Measurements from ENCODE around the gene HOXD10. TPM values are rescaled to one million over a fixed set of nuclear protein-coding genes. Genes with fewer than 3 reads are reported as not detected.

Gene HOXD10
- 1.3 and 2.0 TPM in 2 replicates for total RNA-seq

- DNase-seq (ENCODE audit: extremely low read depth, low read depth, low spot score): no peak
Measured at GRCh38 chr2:176115883-176116813, at the start of gene HOXD10. Gene HOXD10 (plus strand): TSS chr2:176116778. CDS start chr2:176116834, 56 bp downstream.

- DNase-seq (ENCODE audit: extremely low read depth, low read depth, low spot score): no peak
Measured at GRCh38 chr2:176067589-176068418, 48.8 kb upstream of the HOXD10 start.

GRCh38 chr2:176068419-176068832 is 48.2 kb upstream of the HOXD10 start:
- no peak for DNase-seq (ENCODE audit: extremely low read depth, low read depth, low spot score)

GRCh38 chr2:176071330-176072291 is 45.0 kb upstream of the HOXD10 start:
- no peak for DNase-seq (ENCODE audit: extremely low read depth, low read depth, low spot score)

GRCh38 chr2:176072292-176072669 is 44.3 kb upstream of the HOXD10 start:
- DNase-seq (ENCODE audit: extremely low read depth, low read depth, low spot score): no peak

- DNase-seq (ENCODE audit: extremely low read depth, low read depth, low spot score): no peak
Measured at GRCh38 chr2:176072951-176073904, 43.4 kb upstream of the HOXD10 start.

- no peak for DNase-seq (ENCODE audit: extremely low read depth, low read depth, low spot score)
Measured at GRCh38 chr2:176074919-176075425, 41.6 kb upstream of the HOXD10 start.

- DNase-seq (ENCODE audit: extremely low read depth, low read depth, low spot score): no peak
Measured at GRCh38 chr2:176075481-176075880, 41.1 kb upstream of the HOXD10 start.

GRCh38 chr2:176076063-176076462 is 40.5 kb upstream of the HOXD10 start:
- DNase-seq (ENCODE audit: extremely low read depth, low read depth, low spot score): no peak

- DNase-seq (ENCODE audit: extremely low read depth, low read depth, low spot score): no peak
Measured at GRCh38 chr2:176076796-176077195, 39.8 kb upstream of the HOXD10 start.

GRCh38 chr2:176078541-176079284 is 37.9 kb upstream of the HOXD10 start:
- DNase-seq (ENCODE audit: extremely low read depth, low read depth, low spot score): no peak

- DNase-seq (ENCODE audit: extremely low read depth, low read depth, low spot score): no peak
Measured at GRCh38 chr2:176079285-176079830, 37.2 kb upstream of the HOXD10 start.

- DNase-seq (ENCODE audit: extremely low read depth, low read depth, low spot score): no peak
Measured at GRCh38 chr2:176079831-176080539, 36.6 kb upstream of the HOXD10 start.

- DNase-seq (ENCODE audit: extremely low read depth, low read depth, low spot score): no peak
Measured at GRCh38 chr2:176080540-176081375, 35.8 kb upstream of the HOXD10 start.

- DNase-seq (ENCODE audit: extremely low read depth, low read depth, low spot score): no peak
Measured at GRCh38 chr2:176081376-176081836, 35.2 kb upstream of the HOXD10 start.

GRCh38 chr2:176081837-176082524 is 34.6 kb upstream of the HOXD10 start:
- no peak for DNase-seq (ENCODE audit: extremely low read depth, low read depth, low spot score)
